HEK293 (cell line): ENCODE measurements around the gene PALMD.

Experiments used
- BCL6B ChIP-seq: fragments of 450-650 bp; formaldehyde crosslinking; IDR thresholded peaks from 2 replicates; pipeline ENCODE4 v1.5.1; 2017; ENCODE audit warnings: missing biosample characterization, missing genetic modification characterization
- ELK4 ChIP-seq: IDR thresholded peaks from 2 replicates; pipeline ENCODE4 v1.6.1; 2011; ENCODE audit warnings: mild to moderate bottlenecking, low read depth, low read length, borderline replicate concordance
- KLF16 ChIP-seq: fragments of 450-650 bp; formaldehyde crosslinking; IDR thresholded peaks from 2 replicates; pipeline ENCODE4 v1.5.1; 2017; ENCODE audit warnings: missing biosample characterization, missing genetic modification characterization
- REPIN1 ChIP-seq: fragments of 450-650 bp; formaldehyde crosslinking; IDR thresholded peaks from 2 replicates; pipeline ENCODE4 v1.5.1; 2017; ENCODE audit warnings: missing biosample characterization, missing genetic modification characterization, low read depth
- REST ChIP-seq: fragments of 450-650 bp; formaldehyde crosslinking; IDR thresholded peaks from 2 replicates; pipeline ENCODE4 v1.5.1; 2016; ENCODE audit warnings: missing biosample characterization, missing genetic modification characterization
- SCRT2 ChIP-seq: fragments of 450-650 bp; formaldehyde crosslinking; IDR thresholded peaks from 2 replicates; pipeline ENCODE4 v1.5.1; 2016; ENCODE audit warnings: missing biosample characterization, missing genetic modification characterization
- SP2 ChIP-seq: fragments of 450-650 bp; formaldehyde crosslinking; IDR thresholded peaks from 2 replicates; pipeline ENCODE4 v1.5.1; 2016; ENCODE audit warnings: missing biosample characterization, missing genetic modification characterization
- ZEB2 ChIP-seq: fragments of 450-650 bp; formaldehyde crosslinking; IDR thresholded peaks from 2 replicates; pipeline ENCODE4 v1.5.1; 2016; ENCODE audit warnings: missing biosample characterization, missing genetic modification characterization
- ZNF138 ChIP-seq: fragments of 450-650 bp; formaldehyde crosslinking; IDR thresholded peaks from 2 replicates; pipeline ENCODE4 v1.5.1; 2016; ENCODE audit warnings: missing biosample characterization, missing genetic modification characterization, borderline replicate concordance
- ZNF558 ChIP-seq: fragments of 450-650 bp; formaldehyde crosslinking; IDR thresholded peaks from 2 replicates; pipeline ENCODE4 v1.5.1; 2016; ENCODE audit warnings: missing biosample characterization, missing genetic modification characterization
- TF ChIP-seq, protein P1 (sequence below): fragments of 450-650 bp; formaldehyde crosslinking; IDR thresholded peaks from 2 replicates; pipeline ENCODE4 v1.5.1; 2016; ENCODE audit warnings: missing biosample characterization, missing genetic modification characterization
- TF ChIP-seq, protein P2 (sequence below): fragments of 450-650 bp; formaldehyde crosslinking; conservative IDR thresholded peaks from 2 replicates; pipeline ENCODE4 v1.5.1; 2016; ENCODE audit warnings: low read depth, missing biosample characterization, missing genetic modification characterization

- TF ChIP-seq SP2 (tag by site-specific recombination) (no peak), ZNF558 (tag by site-specific recombination) (no peak), REPIN1 (no peak), SCRT2 (no peak), ELK4 (no peak), BCL6B (no peak), ZEB2 (tag by site-specific recombination) (no peak), REST (tag by site-specific recombination) (no peak), ZNF138 (tag by site-specific recombination) (no peak), KLF16 (tag by site-specific recombination) (no peak)
- TF ChIP-seq, protein P1, sequence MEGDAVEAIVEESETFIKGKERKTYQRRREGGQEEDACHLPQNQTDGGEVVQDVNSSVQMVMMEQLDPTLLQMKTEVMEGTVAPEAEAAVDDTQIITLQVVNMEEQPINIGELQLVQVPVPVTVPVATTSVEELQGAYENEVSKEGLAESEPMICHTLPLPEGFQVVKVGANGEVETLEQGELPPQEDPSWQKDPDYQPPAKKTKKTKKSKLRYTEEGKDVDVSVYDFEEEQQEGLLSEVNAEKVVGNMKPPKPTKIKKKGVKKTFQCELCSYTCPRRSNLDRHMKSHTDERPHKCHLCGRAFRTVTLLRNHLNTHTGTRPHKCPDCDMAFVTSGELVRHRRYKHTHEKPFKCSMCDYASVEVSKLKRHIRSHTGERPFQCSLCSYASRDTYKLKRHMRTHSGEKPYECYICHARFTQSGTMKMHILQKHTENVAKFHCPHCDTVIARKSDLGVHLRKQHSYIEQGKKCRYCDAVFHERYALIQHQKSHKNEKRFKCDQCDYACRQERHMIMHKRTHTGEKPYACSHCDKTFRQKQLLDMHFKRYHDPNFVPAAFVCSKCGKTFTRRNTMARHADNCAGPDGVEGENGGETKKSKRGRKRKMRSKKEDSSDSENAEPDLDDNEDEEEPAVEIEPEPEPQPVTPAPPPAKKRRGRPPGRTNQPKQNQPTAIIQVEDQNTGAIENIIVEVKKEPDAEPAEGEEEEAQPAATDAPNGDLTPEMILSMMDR = no peak
- TF ChIP-seq, protein P2, sequence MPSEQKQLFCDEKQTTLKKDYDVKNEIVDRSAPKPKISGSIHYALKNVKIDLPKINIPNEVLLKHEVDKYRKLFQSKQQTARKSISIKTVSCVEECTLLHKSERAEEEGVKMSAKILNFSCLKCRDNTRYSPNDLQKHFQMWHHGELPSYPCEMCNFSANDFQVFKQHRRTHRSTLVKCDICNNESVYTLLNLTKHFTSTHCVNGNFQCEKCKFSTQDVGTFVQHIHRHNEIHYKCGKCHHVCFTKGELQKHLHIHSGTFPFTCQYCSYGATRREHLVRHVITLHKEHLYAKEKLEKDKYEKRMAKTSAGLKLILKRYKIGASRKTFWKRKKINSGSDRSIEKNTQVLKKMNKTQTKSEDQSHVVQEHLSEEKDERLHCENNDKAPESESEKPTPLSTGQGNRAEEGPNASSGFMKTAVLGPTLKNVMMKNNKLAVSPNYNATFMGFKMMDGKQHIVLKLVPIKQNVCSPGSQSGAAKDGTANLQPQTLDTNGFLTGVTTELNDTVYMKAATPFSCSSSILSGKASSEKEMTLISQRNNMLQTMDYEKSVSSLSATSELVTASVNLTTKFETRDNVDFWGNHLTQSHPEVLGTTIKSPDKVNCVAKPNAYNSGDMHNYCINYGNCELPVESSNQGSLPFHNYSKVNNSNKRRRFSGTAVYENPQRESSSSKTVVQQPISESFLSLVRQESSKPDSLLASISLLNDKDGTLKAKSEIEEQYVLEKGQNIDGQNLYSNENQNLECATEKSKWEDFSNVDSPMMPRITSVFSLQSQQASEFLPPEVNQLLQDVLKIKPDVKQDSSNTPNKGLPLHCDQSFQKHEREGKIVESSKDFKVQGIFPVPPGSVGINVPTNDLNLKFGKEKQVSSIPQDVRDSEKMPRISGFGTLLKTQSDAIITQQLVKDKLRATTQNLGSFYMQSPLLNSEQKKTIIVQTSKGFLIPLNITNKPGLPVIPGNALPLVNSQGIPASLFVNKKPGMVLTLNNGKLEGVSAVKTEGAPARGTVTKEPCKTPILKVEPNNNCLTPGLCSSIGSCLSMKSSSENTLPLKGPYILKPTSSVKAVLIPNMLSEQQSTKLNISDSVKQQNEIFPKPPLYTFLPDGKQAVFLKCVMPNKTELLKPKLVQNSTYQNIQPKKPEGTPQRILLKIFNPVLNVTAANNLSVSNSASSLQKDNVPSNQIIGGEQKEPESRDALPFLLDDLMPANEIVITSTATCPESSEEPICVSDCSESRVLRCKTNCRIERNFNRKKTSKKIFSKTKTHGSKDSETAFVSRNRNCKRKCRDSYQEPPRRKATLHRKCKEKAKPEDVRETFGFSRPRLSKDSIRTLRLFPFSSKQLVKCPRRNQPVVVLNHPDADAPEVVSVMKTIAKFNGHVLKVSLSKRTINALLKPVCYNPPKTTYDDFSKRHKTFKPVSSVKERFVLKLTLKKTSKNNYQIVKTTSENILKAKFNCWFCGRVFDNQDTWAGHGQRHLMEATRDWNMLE = no peak
Observed at GRCh38 chr1:99629164-99629563, 16.7 kb upstream of the PALMD start.
